DMS79 treated with DMSO at 0.1 percent for 48 hours (cell line): ENCODE data around the gene LIG1.

Experiments used
- DNase-seq: peaks from one replicate; lab custom pipeline; 2025; lab: John Stamatoyannopoulos, UW

LIG1 gene

GRCh38 chr19:48169939-48170803, at the start of gene LIG1, which contains the start of gene ZSWIM9:
Gene LIG1, minus strand, starts transcription at chr19:48170344. Its CDS starts 4,778 bp downstream, at chr19:48165566.
Gene ZSWIM9, plus strand, starts transcription at chr19:48170680. Its CDS starts 1,123 bp downstream, at chr19:48171803.
- peak; percentile 95 for DNase-seq

- DNase-seq: no peak
Observed at GRCh38 chr19:48218997-48219396, 48.9 kb upstream of the LIG1 start.

- DNase-seq: no peak
Observed at GRCh38 chr19:48216933-48217332, 46.8 kb upstream of the LIG1 start.

- no peak for DNase-seq
Observed at GRCh38 chr19:48213959-48214358, 43.8 kb upstream of the LIG1 start.

- no peak for DNase-seq
Observed at GRCh38 chr19:48210005-48210404, 39.9 kb upstream of the LIG1 start.

GRCh38 chr19:48206397-48207093, 36.4 kb upstream of the LIG1 start:
- peak; percentile 93 for DNase-seq

- DNase-seq: peak; percentile 98
Observed at GRCh38 chr19:48203794-48204628, 33.9 kb upstream of the LIG1 start.

- peak; percentile 52 for DNase-seq
Observed at GRCh38 chr19:48203222-48203793, 33.2 kb upstream of the LIG1 start.

GRCh38 chr19:48196933-48197665, 27.0 kb upstream of the LIG1 start:
- DNase-seq: no peak

GRCh38 chr19:48196321-48196763, 26.2 kb upstream of the LIG1 start:
- peak; percentile 56 for DNase-seq

- no peak for DNase-seq
Observed at GRCh38 chr19:48194844-48195830, 25.0 kb upstream of the LIG1 start.

- no peak for DNase-seq
Observed at GRCh38 chr19:48194041-48194843, 24.1 kb upstream of the LIG1 start.

- DNase-seq: no peak
Observed at GRCh38 chr19:48192750-48193149, 22.6 kb upstream of the LIG1 start.

- no peak for DNase-seq
Observed at GRCh38 chr19:48190885-48191284, 20.7 kb upstream of the LIG1 start.

- DNase-seq: no peak
Observed at GRCh38 chr19:48190288-48190884, 20.2 kb upstream of the LIG1 start.

GRCh38 chr19:48186541-48186991, 16.4 kb upstream of the LIG1 start:
- DNase-seq: no peak

- no peak for DNase-seq
Observed at GRCh38 chr19:48186015-48186414, 15.9 kb upstream of the LIG1 start.

GRCh38 chr19:48183356-48183755, 13.2 kb upstream of the LIG1 start:
- DNase-seq: no peak
